Measurements from ENCODE around the gene AHI1. TPM values are rescaled to one million over a fixed set of nuclear protein-coding genes. Genes with fewer than 3 reads are reported as not detected.

AHI1 gene
- total RNA-seq, 1 donor from 2014 or later: 18.4 TPM

- DNase-seq (ENCODE audit: low read depth): no peak
These were observed 202.5 kb downstream of the AHI1 start for GRCh38 chr6:135295085-135295484.

- DNase-seq (ENCODE audit: low read depth): peak; percentile 66
These were observed 206.1 kb downstream of the AHI1 start for GRCh38 chr6:135291288-135292076.

GRCh38 chr6:135289816-135290215 lies 207.7 kb downstream of the AHI1 start:
- DNase-seq (ENCODE audit: low read depth): no peak

GRCh38 chr6:135286962-135287538 lies 210.5 kb downstream of the AHI1 start:
- DNase-seq (ENCODE audit: low read depth): no peak

- DNase-seq (ENCODE audit: low read depth): no peak
These were observed 212.4 kb downstream of the AHI1 start for GRCh38 chr6:135285165-135285564.

- no peak for DNase-seq (ENCODE audit: low read depth)
These were observed 213.6 kb downstream of the AHI1 start for GRCh38 chr6:135283926-135284325.

GRCh38 chr6:135282395-135282794 lies 215.1 kb downstream of the AHI1 start:
- DNase-seq (ENCODE audit: low read depth): no peak

GRCh38 chr6:135281964-135282363 lies 215.6 kb downstream of the AHI1 start:
- DNase-seq (ENCODE audit: low read depth): no peak

- DNase-seq (ENCODE audit: low read depth): no peak
These were observed 216.3 kb downstream of the AHI1 start for GRCh38 chr6:135281227-135281626.

GRCh38 chr6:135280375-135281136 lies 217.0 kb downstream of the AHI1 start:
- no peak for DNase-seq (ENCODE audit: low read depth)

GRCh38 chr6:135277422-135277821 lies 220.1 kb downstream of the AHI1 start:
- DNase-seq (ENCODE audit: low read depth): no peak

GRCh38 chr6:135274561-135275293 lies 222.8 kb downstream of the AHI1 start:
- DNase-seq (ENCODE audit: low read depth): peak; percentile 41

GRCh38 chr6:135271626-135272025 lies 225.9 kb downstream of the AHI1 start:
- DNase-seq (ENCODE audit: low read depth): no peak

- DNase-seq (ENCODE audit: low read depth): peak; percentile 94
These were observed 226.6 kb downstream of the AHI1 start for GRCh38 chr6:135270676-135271536.

- no peak for DNase-seq (ENCODE audit: low read depth)
These were observed 228.1 kb downstream of the AHI1 start for GRCh38 chr6:135269481-135269891.

- DNase-seq (ENCODE audit: low read depth): no peak
These were observed 228.8 kb downstream of the AHI1 start for GRCh38 chr6:135268740-135269139.

GRCh38 chr6:135268263-135268662 lies 229.3 kb downstream of the AHI1 start:
- DNase-seq (ENCODE audit: low read depth): no peak

GRCh38 chr6:135267085-135267484 lies 230.5 kb downstream of the AHI1 start:
- no peak for DNase-seq (ENCODE audit: low read depth)

- DNase-seq (ENCODE audit: low read depth): no peak
These were observed 230.9 kb downstream of the AHI1 start for GRCh38 chr6:135266675-135267074.

GRCh38 chr6:135265278-135265677 lies 232.3 kb downstream of the AHI1 start:
- DNase-seq (ENCODE audit: low read depth): no peak

All from renal cortical epithelial cell (primary cell).